K562 (cell line): Measurements from ENCODE around the gene HAP1. TPM values are rescaled to one million over a fixed set of nuclear protein-coding genes. Genes with fewer than 3 reads are reported as not detected.

Experiments used
- GABPB2 ChIP-seq: fragments of 250-450 bp; sonication (Bioruptor Pico); conservative IDR thresholded peaks from 2 replicates; pipeline ENCODE4 v1.5.1; 2021; ENCODE audit warnings: mild to moderate bottlenecking
- HDAC3 ChIP-seq: fragments of 450-650 bp; IDR thresholded peaks from 2 replicates; pipeline ENCODE4 v1.6.1; 2018; ENCODE audit warnings: borderline replicate concordance, mild to moderate bottlenecking, moderate library complexity; ENCODE audit not compliant: partially characterized antibody
- MCM2 ChIP-seq: fragments of 450-650 bp; IDR thresholded peaks from 2 replicates; pipeline ENCODE4 v1.6.1; 2017; ENCODE audit warnings: low read depth, mild to moderate bottlenecking
- NR2C2 ChIP-seq, 2 experiments: fragments of 200-800 bp in 1 of 2; sonication (Bioruptor generic) in 1 of 2; sonication (generic) in 1 of 2; formaldehyde crosslinking in 1 of 2; IDR thresholded peaks; 2 replicates each; pipeline versions ENCODE4 v1.6.1 to v1.8.0; 2016 to 2022; ENCODE audit warnings: mild to moderate bottlenecking in 1 of 2, missing compliant biosample characterization in 1 of 2, missing genetic modification characterization in 1 of 2, missing genetic modification reagents in 1 of 2
- RAD21 ChIP-seq, 2 experiments: fragments of 250-450 bp in 1 of 2; fragments of 450-650 bp in 1 of 2; sonication (Bioruptor Pico) in 1 of 2; formaldehyde crosslinking in 1 of 2; IDR thresholded peaks in 1 of 2; conservative IDR thresholded peaks in 1 of 2; 2 replicates each; pipeline versions ENCODE4 v1.4.0 to v1.8.0; 2020 to 2022; ENCODE audit warnings: mild to moderate bottlenecking in 2 of 2, moderate library complexity in 1 of 2
- ZKSCAN8 ChIP-seq: fragments of 200-800 bp; sonication (Bioruptor generic); IDR thresholded peaks from 2 replicates; pipeline ENCODE4 v1.6.1; 2016; ENCODE audit warnings: missing genetic modification characterization, missing compliant biosample characterization
- ZNF24 ChIP-seq: fragments of 450-650 bp; IDR thresholded peaks from 2 replicates; pipeline ENCODE4 v1.6.1; 2016
- ZNF407 ChIP-seq: fragments of 450-650 bp; IDR thresholded peaks from 2 replicates; pipeline ENCODE4 v1.6.1; 2016; ENCODE audit warnings: low read depth
- polyA plus RNA-seq, 8 experiments: library from polyadenylated mRNA; depleted of rRNA in 4 of 8; stranded (reverse) in 5 of 8; unstranded in 3 of 8; fragments of >200 nt; fragmentation: Nextera tagmentation in 2 of 8; fragmentation: Illumina TruSeq in 1 of 8; extraction: Ambion mirVana in 2 of 8; extraction: Trizol in 1 of 8; gene quantifications; 2 replicates each; pipeline versions ENCODE4 v1.2.1 to v1.2.3, GENCODE V29; 2011 to 2014; ENCODE audit warnings: inconsistent platforms in 1 of 8, missing spikeins in 1 of 8
- total RNA-seq, 7 experiments: library from RNA; depleted of rRNA in 6 of 7; stranded (reverse); fragments of >200 nt in 6 of 7; fragmentation: Illumina TruSeq in 2 of 7; extraction: Trizol in 2 of 7; gene quantifications; 2 replicates each; pipeline versions ENCODE4 v1.2.1 to v1.2.3, GENCODE V29; 2011 to 2021; ENCODE audit warnings: low replicate concordance in 1 of 7

The HAP1 gene
- total and polyA plus RNA-seq, 9 of the 15 experiments (the other 6 are each of a cell fraction or from before 2014, with no cell fraction given), result under 0.01 to 0.09 (median 0.04) TPM; not detected in 6

DNA sequence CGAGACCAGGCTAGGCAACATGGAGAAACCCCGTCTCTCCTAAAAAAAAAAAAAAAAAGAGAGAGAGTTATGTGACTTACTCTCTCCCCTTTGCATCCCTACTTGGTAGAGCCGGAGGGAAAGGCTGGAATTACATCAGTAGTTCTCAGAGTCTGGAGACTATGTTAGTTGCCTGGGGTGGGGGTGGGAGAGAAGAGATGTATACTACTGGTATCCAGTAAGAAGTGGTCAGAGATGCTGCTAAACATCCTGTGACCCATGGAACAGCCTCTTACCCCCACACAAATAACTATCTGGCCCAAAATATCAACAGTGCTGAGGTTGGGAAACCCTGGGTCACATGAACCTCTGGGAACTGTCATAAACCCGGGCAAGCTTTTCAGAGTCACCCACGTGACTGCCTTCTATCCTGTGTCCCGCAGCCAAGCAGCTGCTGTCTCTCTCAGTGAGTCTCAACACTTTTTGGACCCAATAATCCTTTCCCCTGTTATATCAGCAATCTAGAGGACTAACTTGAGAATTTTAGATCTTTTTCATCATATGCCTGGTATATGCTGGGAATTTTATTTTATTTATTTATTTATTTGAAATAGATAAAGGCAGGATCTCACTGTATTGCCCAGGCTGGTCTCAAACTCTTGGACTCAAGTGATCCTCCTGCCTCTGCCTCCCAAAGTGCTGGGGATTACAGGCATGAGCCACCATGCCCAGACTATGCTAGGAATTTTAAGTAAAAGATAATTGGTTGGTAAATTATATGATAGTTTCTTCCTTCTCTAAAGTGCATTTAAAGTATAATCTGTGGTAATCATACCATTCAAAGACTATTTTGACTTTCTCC, 37.1 kb downstream of the HAP1 start (continued):
- TF ChIP-seq ZNF407 (no peak), MCM2 (no peak), GABPB2 (CRISPR knock-in tag) (no peak), NR2C2 (CRISPR knock-in tag; IDR thresholded peaks at IDR 0.05) (no peak), NR2C2 (tag; IDR thresholded peaks at IDR 0.05) (peak; percentile 68), HDAC3 (no peak), ZNF24 (0 out of 2 replicates have a peak, but pooled peaks have one; percentile 21), RAD21 (CRISPR knock-in tag; conservative IDR thresholded peaks at IDR 0.05 in 1 of 2, IDR thresholded peaks at IDR 0.05 in 1 of 2) (no peak), ZKSCAN8 (CRISPR knock-in tag) (peak; percentile 56; the same call in 1 of the 2 replicates)
- TF ChIP-seq, all 486 proteins: peak for 35
